ENCODE data around the gene C16orf78. TPM values are rescaled to one million over a fixed set of nuclear protein-coding genes. Genes with fewer than 3 reads are reported as not detected.

Gene C16orf78
- total RNA-seq, 2 donors from 2014 or later = not detected

- Mint-ChIP-seq H3K36me3 (no peaks in the 10 kb centered on the region), H3K27ac (no peak overlapping the region), H3K27me3 (peaks cover 0 to 19% of the 10 kb centered on the region in 2 donors), H3K9me3 (no peaks in the 10 kb centered on the region), H3K4me1 (ENCODE audit: low read depth in 2 of 2) (peaks cover 4 to 9% of the 10 kb centered on the region in 2 donors), H3K4me3 (no peak overlapping the region)
- ATAC-seq (no peak), DNase-seq (ENCODE audit: low spot score) (peak; percentile 37)
These were observed 41.5 kb downstream of the C16orf78 start for GRCh38 chr16:49415083-49415482.

GRCh38 chr16:49416001-49416675 is 42.5 kb downstream of the C16orf78 start:
- DNase-seq (ENCODE audit: low spot score) (peak; percentile 48), ATAC-seq (no peak)
- Mint-ChIP-seq H3K27me3 (peaks cover 5 to 18% of the 10 kb centered on the region in 2 donors), H3K36me3 (no peaks in the 10 kb centered on the region), H3K27ac (no peak overlapping the region), H3K4me1 (ENCODE audit: low read depth in 2 of 2) (peaks cover 4 to 9% of the 10 kb centered on the region in 2 donors), H3K4me3 (no peak overlapping the region), H3K9me3 (no peaks in the 10 kb centered on the region)

GRCh38 chr16:49417354-49417753 is 43.8 kb downstream of the C16orf78 start:
- H3K9me3 Mint-ChIP-seq = no peaks in the 10 kb centered on the region
- ATAC-seq = no peak
- H3K4me1 Mint-ChIP-seq (ENCODE audit: low read depth in 2 of 2) = peaks cover 4 to 9% of the 10 kb centered on the region in 2 donors
- no peak overlapping the region for H3K27ac Mint-ChIP-seq
- H3K4me3 Mint-ChIP-seq = no peak overlapping the region
- peaks cover 10 to 22% of the 10 kb centered on the region in 2 donors for H3K27me3 Mint-ChIP-seq
- no peaks in the 10 kb centered on the region for H3K36me3 Mint-ChIP-seq
- peak; percentile 18 for DNase-seq (ENCODE audit: low spot score)

GRCh38 chr16:49419006-49419405 is 45.4 kb downstream of the C16orf78 start:
- ATAC-seq (no peak), DNase-seq (ENCODE audit: low spot score) (no peak)
- Mint-ChIP-seq H3K9me3 (no peaks in the 10 kb centered on the region), H3K4me1 (ENCODE audit: low read depth in 2 of 2) (peaks cover 4 to 9% of the 10 kb centered on the region in 2 donors), H3K4me3 (no peak overlapping the region), H3K27me3 (peaks cover 10 to 19% of the 10 kb centered on the region in 2 donors), H3K36me3 (no peaks in the 10 kb centered on the region), H3K27ac (no peak overlapping the region)

- Mint-ChIP-seq H3K4me1 (ENCODE audit: low read depth in 2 of 2) (peaks cover 4 to 9% of the 10 kb centered on the region in 2 donors), H3K27me3 (peaks cover 10 to 19% of the 10 kb centered on the region in 2 donors), H3K36me3 (no peaks in the 10 kb centered on the region), H3K4me3 (no peak overlapping the region), H3K27ac (no peak overlapping the region), H3K9me3 (no peaks in the 10 kb centered on the region)
- ATAC-seq (peak in 1 of 2 donors; percentile 13), DNase-seq (ENCODE audit: low spot score) (no peak)
These were observed 46.3 kb downstream of the C16orf78 start for GRCh38 chr16:49419862-49420261.

GRCh38 chr16:49422896-49423295 is 49.3 kb downstream of the C16orf78 start:
- DNase-seq (ENCODE audit: low spot score) = peak; percentile 40
- Mint-ChIP-seq H3K36me3 (no peaks in the 10 kb centered on the region), H3K27ac (no peak overlapping the region), H3K4me3 (no peak overlapping the region), H3K9me3 (no peaks in the 10 kb centered on the region), H3K27me3 (peaks cover 10 to 14% of the 10 kb centered on the region in 2 donors), H3K4me1 (ENCODE audit: low read depth in 2 of 2) (peaks cover 4 to 9% of the 10 kb centered on the region in 2 donors)
- ATAC-seq = no peak

- peak; percentile 35 for DNase-seq (ENCODE audit: low spot score)
- Mint-ChIP-seq H3K4me1 (ENCODE audit: low read depth in 2 of 2) (peaks cover under 1% of the 10 kb centered on the region in 2 donors), H3K27ac (no peak overlapping the region), H3K27me3 (peaks cover 19 to 21% of the 10 kb centered on the region in 2 donors), H3K36me3 (no peaks in the 10 kb centered on the region), H3K4me3 (no peak overlapping the region), H3K9me3 (peaks cover 5% of the 10 kb centered on the region)
- no peak for ATAC-seq
These were observed 51.4 kb downstream of the C16orf78 start for GRCh38 chr16:49424961-49425360.

- no peak for ATAC-seq
- H3K9me3 Mint-ChIP-seq = peaks cover 5% of the 10 kb centered on the region
- DNase-seq (ENCODE audit: low spot score) = peak; percentile 41
- no peaks in the 10 kb centered on the region for H3K4me1 Mint-ChIP-seq (ENCODE audit: low read depth in 2 of 2)
- H3K27ac Mint-ChIP-seq = no peak overlapping the region
- no peaks in the 10 kb centered on the region for H3K36me3 Mint-ChIP-seq
- H3K27me3 Mint-ChIP-seq = peaks cover 12 to 13% of the 10 kb centered on the region in 2 donors
- no peak overlapping the region for H3K4me3 Mint-ChIP-seq
These were observed 54.2 kb downstream of the C16orf78 start for GRCh38 chr16:49427771-49428170.

- peaks cover 5% of the 10 kb centered on the region for H3K9me3 Mint-ChIP-seq
- peak; percentile 22 for DNase-seq (ENCODE audit: low spot score)
- no peak overlapping the region for H3K4me3 Mint-ChIP-seq
- H3K27ac Mint-ChIP-seq = no peak overlapping the region
- H3K27me3 Mint-ChIP-seq = peaks cover 8 to 13% of the 10 kb centered on the region in 2 donors
- no peaks in the 10 kb centered on the region for H3K36me3 Mint-ChIP-seq
- no peaks in the 10 kb centered on the region for H3K4me1 Mint-ChIP-seq (ENCODE audit: low read depth in 2 of 2)
- ATAC-seq = no peak
These were observed 55.2 kb downstream of the C16orf78 start for GRCh38 chr16:49428808-49429207.

- DNase-seq (ENCODE audit: low spot score) = no peak
- no peak overlapping the region for H3K4me3 Mint-ChIP-seq
- H3K27me3 Mint-ChIP-seq = peaks cover 8 to 13% of the 10 kb centered on the region in 2 donors
- no peak overlapping the region for H3K27ac Mint-ChIP-seq
- ATAC-seq = no peak
- no peaks in the 10 kb centered on the region for H3K36me3 Mint-ChIP-seq
- H3K4me1 Mint-ChIP-seq (ENCODE audit: low read depth in 2 of 2) = no peaks in the 10 kb centered on the region
- H3K9me3 Mint-ChIP-seq = peaks cover 5% of the 10 kb centered on the region
These were observed 57.4 kb downstream of the C16orf78 start for GRCh38 chr16:49431040-49431439.

GRCh38 chr16:49431591-49432290 is 58.1 kb downstream of the C16orf78 start:
- H3K27ac Mint-ChIP-seq = no peak overlapping the region
- DNase-seq (ENCODE audit: low spot score) = peak; percentile 54
- no peaks in the 10 kb centered on the region for H3K36me3 Mint-ChIP-seq
- H3K4me3 Mint-ChIP-seq = no peak overlapping the region
- peaks cover 5% of the 10 kb centered on the region for H3K9me3 Mint-ChIP-seq
- H3K27me3 Mint-ChIP-seq = peaks cover 12 to 19% of the 10 kb centered on the region in 2 donors
- ATAC-seq = no peak
- no peaks in the 10 kb centered on the region for H3K4me1 Mint-ChIP-seq (ENCODE audit: low read depth in 2 of 2)

- ATAC-seq (no peak), DNase-seq (ENCODE audit: low spot score) (peak; percentile 23)
- Mint-ChIP-seq H3K4me3 (no peak overlapping the region), H3K9me3 (no peaks in the 10 kb centered on the region), H3K4me1 (ENCODE audit: low read depth in 2 of 2) (no peaks in the 10 kb centered on the region), H3K36me3 (no peaks in the 10 kb centered on the region), H3K27me3 (peaks cover 4 to 13% of the 10 kb centered on the region in 2 donors), H3K27ac (no peak overlapping the region)
These were observed 61.1 kb downstream of the C16orf78 start for GRCh38 chr16:49434733-49435132.

GRCh38 chr16:49436181-49436580 is 62.6 kb downstream of the C16orf78 start:
- peaks cover 0 to under 1% of the 10 kb centered on the region in 2 donors for H3K4me1 Mint-ChIP-seq (ENCODE audit: low read depth in 2 of 2)
- no peak for ATAC-seq
- no peak overlapping the region for H3K27ac Mint-ChIP-seq
- H3K4me3 Mint-ChIP-seq = no peak overlapping the region
- no peak for DNase-seq (ENCODE audit: low spot score)
- peaks cover 4 to 9% of the 10 kb centered on the region in 2 donors for H3K27me3 Mint-ChIP-seq
- no peaks in the 10 kb centered on the region for H3K9me3 Mint-ChIP-seq
- H3K36me3 Mint-ChIP-seq = no peaks in the 10 kb centered on the region

- ATAC-seq (no peak), DNase-seq (ENCODE audit: low spot score) (peak; percentile 10)
- Mint-ChIP-seq H3K4me1 (ENCODE audit: low read depth in 2 of 2) (peaks cover 5 to 9% of the 10 kb centered on the region in 2 donors), H3K27me3 (peaks cover 4 to 9% of the 10 kb centered on the region in 2 donors), H3K9me3 (no peaks in the 10 kb centered on the region), H3K4me3 (no peak overlapping the region), H3K27ac (no peak overlapping the region), H3K36me3 (no peaks in the 10 kb centered on the region)
These were observed 63.7 kb downstream of the C16orf78 start for GRCh38 chr16:49437344-49437743.
